Lower leg skin (tissue), 3 donors: ENCODE data around the gene LAYN.

Experiments used
- CTCF ChIP-seq, 3 donors: fragments of 450-650 bp; IDR thresholded peaks; one replicate each; pipeline ENCODE4 v1.5.1; 2016; ENCODE audit warnings: antibody characterized with exemption in 3 of 3, mild to moderate bottlenecking in 3 of 3, moderate library complexity in 2 of 3
- POLR2A ChIP-seq, 2 donors: fragments of 450-650 bp; IDR thresholded peaks; one replicate each; pipeline ENCODE4 v1.6.1; 2016 to 2017; ENCODE audit warnings: antibody characterized with exemption in 2 of 2, mild to moderate bottlenecking in 1 of 2, moderate library complexity in 1 of 2

- TF ChIP-seq CTCF (IDR thresholded peaks at IDR 0.05) (no peak), POLR2A (IDR thresholded peaks at IDR 0.05) (no peak)
Measured at GRCh38 chr11:111589886-111590499, 49.5 kb downstream of the LAYN start.
